HG03520 (cell line): ENCODE data around the gene ARV1.
A peak's percentile ranks its signal among the peaks of the same experiment; 100 is the strongest.

ENCODE experiments used
- ATAC-seq: cut with Tn5 transposase; IDR thresholded peaks from one replicate; pipeline ENCODE4 v1.9.1; 2021; ENCODE audit warnings: mild to moderate bottlenecking, moderate library complexity; ENCODE audit not compliant: unreplicated experiment

ARV1 gene

GRCh38 chr1:230978491-230979388, at the start of gene ARV1, which contains the start of gene TTC13:
TSS of gene ARV1 (plus strand) at chr1:230979094. CDS start at chr1:230979106, 12 bp downstream.
TSS of gene TTC13 (minus strand) at chr1:230978861. CDS start at chr1:230978830, 31 bp downstream.
- ATAC-seq = peak; percentile 91

DNA sequence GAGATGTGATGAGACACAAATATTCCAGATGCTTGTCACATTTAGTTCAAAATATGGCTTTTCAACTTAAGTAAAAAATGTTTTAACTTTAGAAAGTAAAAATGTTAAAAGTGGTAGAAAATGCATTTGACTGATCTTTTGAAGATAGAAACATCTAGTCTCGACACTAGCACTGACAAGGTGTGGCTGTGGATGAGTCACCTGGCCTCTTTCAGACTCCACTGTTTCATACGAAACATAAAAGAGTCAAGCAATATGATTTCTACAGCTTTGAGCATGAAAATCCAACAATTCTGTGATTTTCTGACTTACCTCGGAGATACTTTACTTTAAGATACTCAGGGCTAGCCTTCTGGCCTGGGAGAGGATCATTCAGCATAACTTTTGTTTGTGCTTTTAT, 47.9 kb upstream of the ARV1 start:
- ATAC-seq = no peak

DNA sequence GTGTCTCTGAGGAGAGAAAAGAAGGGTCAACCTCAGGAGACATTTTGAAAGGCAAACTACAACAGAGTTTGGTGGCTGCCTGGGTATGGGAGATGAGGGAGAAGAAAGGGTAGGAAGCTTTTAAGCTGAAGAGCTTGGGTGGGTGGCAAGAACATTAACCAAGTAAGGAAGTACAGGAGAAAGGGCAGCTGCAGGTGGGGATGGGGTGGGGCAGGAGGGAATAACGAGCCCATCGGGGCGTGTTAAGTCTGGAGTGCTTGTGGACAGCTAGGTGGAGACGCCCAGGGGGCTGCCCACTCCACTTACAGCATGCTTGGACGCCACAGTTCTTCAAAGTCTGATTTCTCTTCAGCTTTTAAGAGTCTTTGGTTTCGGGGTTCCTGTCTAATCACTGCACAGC, 43.0 kb upstream of the ARV1 start:
- ATAC-seq = no peak

DNA sequence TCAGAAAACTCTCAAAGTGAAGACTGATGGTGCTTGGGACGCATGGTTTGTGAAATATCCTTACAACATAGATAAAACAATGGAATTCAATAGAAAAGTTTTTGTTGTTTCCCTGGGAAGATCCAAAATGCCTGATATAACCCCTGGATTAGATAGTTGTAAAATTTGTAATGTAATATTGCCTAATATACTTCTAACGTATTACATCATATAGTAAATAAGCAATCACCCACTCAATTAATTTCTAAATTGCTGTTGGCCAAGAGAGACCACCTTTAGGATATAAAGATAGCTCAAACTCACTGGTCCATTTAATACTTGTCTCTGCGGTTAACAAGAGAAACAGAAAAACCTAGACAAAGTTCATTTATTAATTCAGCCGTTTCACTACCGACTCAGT, 42.4 kb upstream of the ARV1 start:
- no peak for ATAC-seq

DNA sequence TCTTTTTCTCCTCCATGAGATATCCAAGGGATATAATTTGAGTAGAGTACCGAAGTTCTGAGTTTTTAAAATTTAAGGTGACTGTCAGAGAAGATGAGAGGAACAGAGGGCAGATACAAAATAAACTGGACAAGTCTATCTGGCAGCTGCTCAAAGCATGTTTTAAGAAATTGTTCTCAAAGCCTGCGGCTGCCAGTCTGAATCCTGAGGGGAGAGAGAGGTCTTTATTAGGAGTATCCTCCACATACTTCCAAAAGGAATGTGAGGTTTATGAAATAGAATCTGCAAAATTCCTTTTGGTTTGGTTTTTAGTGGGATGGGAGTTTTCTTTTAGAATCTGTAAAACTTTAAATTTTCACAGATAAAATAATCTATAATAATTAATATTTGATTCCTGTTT, 41.5 kb upstream of the ARV1 start:
- ATAC-seq = no peak

GRCh38 chr1:230938924-230939368, 39.9 kb upstream of the ARV1 start:
- ATAC-seq = no peak

- ATAC-seq = no peak
Observed at GRCh38 chr1:230939806-230940489, 38.9 kb upstream of the ARV1 start.

DNA sequence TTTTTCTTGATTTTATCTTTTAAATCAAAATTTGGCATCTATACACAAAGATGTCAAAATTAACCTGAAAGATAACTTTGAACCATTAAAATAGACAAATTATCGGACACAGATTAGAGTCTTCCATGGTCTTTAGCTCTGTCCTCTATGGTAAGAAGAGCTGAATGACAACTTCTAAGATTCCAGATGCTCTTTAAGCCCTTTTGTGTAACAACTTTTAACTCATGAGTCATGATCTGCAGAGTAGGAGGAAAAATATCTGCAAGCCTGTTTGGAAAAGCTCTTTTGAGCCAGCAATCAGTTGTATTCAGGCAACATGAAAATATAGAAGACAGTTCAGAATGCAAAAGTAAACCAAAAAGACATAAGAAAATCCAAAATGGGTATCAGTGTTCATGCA, 38.0 kb upstream of the ARV1 start:
- no peak for ATAC-seq

DNA sequence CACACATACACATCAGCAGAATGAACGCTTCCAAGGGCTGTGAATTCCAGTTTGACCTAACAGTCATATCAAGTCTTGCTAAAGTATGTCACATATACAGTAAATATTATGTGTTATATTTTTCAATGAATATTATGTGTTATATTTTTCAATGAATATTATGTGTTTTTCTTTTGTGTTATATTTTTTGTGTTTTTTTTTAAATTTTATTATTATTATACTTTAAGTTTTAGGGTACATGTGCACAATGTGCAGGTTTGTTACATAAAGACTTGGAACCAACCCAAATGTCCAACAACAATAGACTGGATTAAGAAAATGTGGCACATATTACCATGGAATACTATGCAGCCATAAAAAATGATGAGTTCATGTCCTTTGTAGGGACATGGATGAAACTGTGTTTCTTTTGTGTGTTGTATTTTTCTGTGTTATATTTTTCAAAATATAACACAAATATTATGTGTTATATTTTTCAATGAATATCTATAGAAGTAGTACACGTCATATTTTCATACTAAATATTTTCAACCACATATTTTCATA, 35.8 kb upstream of the ARV1 start:
- no peak for ATAC-seq

DNA sequence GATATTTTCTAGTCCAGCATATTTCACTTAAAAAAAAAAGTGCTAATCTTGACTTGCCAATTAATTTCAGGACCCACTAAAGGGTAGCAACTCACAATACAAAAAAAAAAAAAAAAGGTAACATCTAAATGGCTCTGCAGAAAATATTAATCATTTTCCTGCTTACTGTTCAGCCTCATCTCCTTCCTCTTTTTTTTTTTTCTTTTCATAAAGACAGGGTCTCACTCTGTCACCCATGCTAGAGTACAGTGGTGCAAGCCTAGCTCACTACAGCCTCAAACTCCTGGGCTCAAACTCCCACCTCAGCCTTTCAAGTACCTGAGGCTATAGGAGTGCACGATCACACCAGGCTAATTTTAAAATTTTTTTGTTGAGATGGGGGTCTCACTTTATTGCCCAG, 30.6 kb upstream of the ARV1 start:
- ATAC-seq = no peak

- no peak for ATAC-seq
Observed at GRCh38 chr1:230948903-230949302, 30.0 kb upstream of the ARV1 start.

- ATAC-seq = no peak
Observed at GRCh38 chr1:230950404-230950803, 28.5 kb upstream of the ARV1 start.

- ATAC-seq = peak; percentile 84
Observed at GRCh38 chr1:230957580-230957989, 21.3 kb upstream of the ARV1 start.

DNA sequence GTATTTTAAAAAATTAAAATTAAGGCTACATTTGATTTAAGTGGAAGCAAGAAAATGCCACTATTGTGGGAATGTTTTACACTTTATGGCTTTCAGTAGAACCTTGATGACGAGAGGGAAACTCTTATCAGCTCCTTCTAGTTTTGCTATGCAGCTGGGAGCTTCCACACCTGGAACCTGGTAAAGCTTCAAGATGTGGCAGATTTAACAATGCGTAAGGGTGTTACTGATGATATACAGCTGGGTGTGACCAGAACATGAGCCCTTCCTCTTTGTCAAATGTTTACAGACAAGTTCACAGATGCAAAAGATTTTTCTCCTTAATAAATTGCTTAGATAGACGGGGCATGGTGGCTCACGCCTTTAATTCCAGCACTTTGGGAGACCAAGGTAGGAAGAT, 20.5 kb upstream of the ARV1 start:
- ATAC-seq = no peak

DNA sequence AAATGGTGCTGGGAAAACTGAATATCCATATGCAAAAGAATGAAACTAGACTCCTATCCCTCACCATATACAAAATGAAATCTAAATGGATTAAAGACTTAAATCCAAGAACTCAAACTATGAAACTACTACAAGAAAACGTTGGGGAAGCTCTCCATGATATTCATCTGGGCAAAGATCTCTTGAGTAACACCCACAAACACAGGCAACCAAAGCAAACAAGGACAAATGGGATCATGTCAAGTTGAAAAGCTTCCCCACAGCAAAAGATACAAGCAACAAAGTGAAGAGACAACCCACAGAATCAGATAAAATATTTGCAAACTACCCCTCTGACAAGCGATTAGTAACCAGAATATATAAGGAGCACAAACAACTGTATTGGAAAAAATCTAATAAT, 14.0 kb upstream of the ARV1 start:
- ATAC-seq = no peak

GRCh38 chr1:230965535-230965934, 13.4 kb upstream of the ARV1 start:
- no peak for ATAC-seq

- no peak for ATAC-seq
Observed at GRCh38 chr1:230966358-230966873, 12.5 kb upstream of the ARV1 start.

- no peak for ATAC-seq
Observed at GRCh38 chr1:230970432-230970831, 8.5 kb upstream of the ARV1 start.

DNA sequence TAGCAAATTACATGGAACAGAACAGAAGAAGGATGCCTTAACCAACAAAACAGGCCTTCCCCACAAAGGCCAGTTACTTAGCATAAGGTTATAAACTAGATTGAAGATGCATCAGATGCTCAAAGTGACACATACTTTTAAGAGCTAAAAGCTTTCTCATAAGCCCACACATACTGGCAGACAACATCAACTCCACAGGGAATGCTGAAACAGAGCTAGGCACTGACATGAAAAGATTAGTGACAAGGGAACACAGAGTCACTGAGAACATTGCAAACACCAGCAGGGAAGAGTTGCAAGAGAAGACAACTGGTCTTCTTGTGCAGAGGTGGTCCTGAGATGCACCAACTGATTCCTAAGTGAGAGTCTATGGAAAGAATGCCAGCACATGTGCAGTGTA, 7.1 kb upstream of the ARV1 start:
- no peak for ATAC-seq

DNA sequence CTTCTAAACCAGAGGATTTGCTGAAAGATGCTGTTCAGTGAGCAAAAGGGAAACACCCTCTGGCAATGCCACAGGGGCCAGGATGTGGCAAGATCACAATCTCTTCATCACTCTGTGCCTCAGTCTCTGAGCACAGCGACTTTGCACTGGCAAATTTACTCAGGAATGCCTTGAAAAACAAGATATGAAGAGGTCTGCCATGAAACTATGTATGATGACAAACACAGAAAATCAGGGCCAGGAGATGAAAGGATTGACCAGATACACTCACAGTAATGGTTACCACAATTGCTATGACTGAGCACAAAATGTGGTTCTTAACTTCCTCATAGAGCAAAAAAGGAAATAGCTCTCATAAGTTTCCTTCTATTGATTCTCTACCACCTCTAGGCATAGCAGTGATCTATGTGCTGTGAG, 6.0 kb upstream of the ARV1 start:
- ATAC-seq = peak; percentile 83

DNA sequence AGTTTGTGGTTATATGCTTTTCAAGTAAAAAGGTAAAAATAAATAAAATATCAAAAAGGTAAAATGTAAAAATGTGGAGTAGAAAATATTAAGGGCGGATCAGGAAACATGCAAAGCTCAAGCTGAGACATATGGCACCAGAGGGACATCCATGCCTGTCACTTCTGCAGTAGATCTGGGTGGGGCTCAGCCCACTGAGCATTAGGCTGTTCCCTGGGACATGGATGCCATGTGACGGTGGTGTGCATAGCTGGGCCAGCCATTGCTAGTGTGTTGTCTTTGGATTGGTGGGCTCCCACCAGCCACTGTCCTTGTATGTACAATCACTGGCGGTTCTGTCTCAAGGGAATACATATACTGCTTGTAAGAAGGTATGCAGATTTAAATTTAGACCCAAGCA, 3.3 kb upstream of the ARV1 start:
- no peak for ATAC-seq

- no peak for ATAC-seq
Observed at GRCh38 chr1:230976360-230976759, 2.5 kb upstream of the ARV1 start.
